Activated CD4-positive, alpha-beta T cell treated with anti-CD3 and anti-CD28 coated beads for 36 hours (primary cell): Measurements from ENCODE around the gene SLC49A3. TPM values are rescaled to one million over a fixed set of nuclear protein-coding genes. Genes with fewer than 3 reads are reported as not detected.
"Not testable (repeated sequence)": the region's sequence is repeated elsewhere in the genome, so short reads cannot be mapped to it uniquely, and the experiment has no call there.

Experiments
- ATAC-seq: fragments of 200-7000 bp; cut with Tn5 transposase; one replicate; pipeline ENCODE4 v1.10.0; 2021; ENCODE audit warnings: mild to moderate bottlenecking, moderate library complexity
- CTCF ChIA-PET: fragments of 350-600 bp; sonication (Branson Sonifier 250); formaldehyde crosslinking; loops from one replicate; lab custom pipeline; 2021; ENCODE audit warnings: antibody characterized with exemption; lab: Charles Lee
- POLR2A ChIA-PET: fragments of 350-600 bp; sonication (Branson Sonifier 250); formaldehyde crosslinking; loops from one replicate; lab custom pipeline; 2021; ENCODE audit warnings: antibody characterized with exemption, inconsistent platforms; lab: Charles Lee
- DNase-seq: peaks from one replicate; pipeline ENCODE4 v3.0.0-alpha.2; 2020
- H3K27ac Mint-ChIP-seq: one replicate; pipeline ENCODE4 v1.8.0; 2021; ENCODE audit warnings: mixed read lengths
- H3K27me3 Mint-ChIP-seq: one replicate; pipeline ENCODE4 v1.8.0; 2021; ENCODE audit warnings: mixed read lengths
- H3K36me3 Mint-ChIP-seq: one replicate; pipeline ENCODE4 v1.8.0; 2021; ENCODE audit warnings: low read depth, mixed read lengths
- H3K4me1 Mint-ChIP-seq: one replicate; pipeline ENCODE4 v1.8.0; 2021; ENCODE audit warnings: mixed read lengths
- H3K4me3 Mint-ChIP-seq: one replicate; pipeline ENCODE4 v1.8.0; 2021; ENCODE audit warnings: mild to moderate bottlenecking, moderate library complexity, mixed read lengths
- H3K9me3 Mint-ChIP-seq: one replicate; pipeline ENCODE4 v1.8.0; 2021; ENCODE audit warnings: low read depth, mixed read lengths
- intact Hi-C, 2 experiments: fragments of 100-400 bp; cut with DNase I in 1 of 2; cut with micrococcal nuclease in 1 of 2; formaldehyde crosslinking; loops; one replicate each; pipeline versions ENCODE4 v1.14.2 to v1.15.1; 2022 to 2024; cut with DNase I, micrococcal nuclease
- total RNA-seq, 2 experiments: library from RNA; stranded (reverse); gene quantifications; one replicate each; pipeline ENCODE4 v1.2.3, GENCODE V29; 2021

The SLC49A3 gene
- total RNA-seq, 2 experiments from 2014 or later = 0.09 to 0.39 TPM

DNA sequence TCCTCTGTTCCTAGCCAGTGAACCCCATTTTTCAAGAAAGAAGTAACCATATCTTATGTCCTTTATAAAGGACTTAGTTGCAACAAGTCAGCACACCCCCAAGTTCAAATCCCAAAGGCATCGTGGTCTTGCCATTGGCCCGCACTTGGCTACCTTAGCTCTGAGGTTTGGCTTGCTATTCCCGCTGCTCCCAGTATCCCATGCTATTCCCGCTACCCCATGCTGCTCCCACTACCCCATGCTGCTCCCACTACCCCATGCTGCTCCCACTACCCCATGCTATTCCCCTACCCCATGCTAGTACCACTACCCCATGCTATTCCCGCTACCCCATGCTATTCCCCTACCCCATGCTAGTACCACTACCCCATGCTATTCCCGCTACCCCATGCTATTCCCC, 20.7 kb downstream of the SLC49A3 start:
- POLR2A ChIA-PET, H3K27me3 Mint-ChIP-seq, H3K9me3 Mint-ChIP-seq, ATAC-seq, DNase-seq, CTCF ChIA-PET, intact Hi-C loops, H3K27ac Mint-ChIP-seq, H3K4me3 Mint-ChIP-seq: not testable (repeated sequence)
- Mint-ChIP-seq H3K36me3 (peaks cover 19% of the 10 kb centered on the region), H3K4me1 (peaks cover 17% of the 10 kb centered on the region)

DNA sequence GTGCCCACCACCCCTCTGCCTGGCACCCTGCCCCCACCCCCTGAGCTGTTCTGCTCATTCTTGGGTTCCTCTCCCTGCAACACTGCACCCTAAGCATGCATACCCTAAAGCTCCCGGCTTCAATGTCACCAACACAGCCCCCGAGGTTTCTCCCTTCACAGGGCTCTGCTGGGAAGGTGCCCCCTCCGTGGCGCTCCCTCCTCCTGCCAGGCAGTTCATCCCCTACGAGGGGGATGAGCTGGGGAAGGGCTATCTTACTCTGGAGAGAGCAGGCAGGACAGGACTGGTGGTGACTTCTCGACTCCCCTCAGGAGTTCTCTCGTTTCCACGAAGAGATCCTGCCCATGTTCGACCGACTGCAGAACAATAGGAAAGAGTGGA, 21.4 kb downstream of the SLC49A3 start:
- Mint-ChIP-seq H3K9me3 (no peaks in the 10 kb centered on the region), H3K4me1 (peaks cover 17% of the 10 kb centered on the region), H3K4me3 (no peak overlapping the region), H3K27me3 (no peaks in the 10 kb centered on the region), H3K36me3 (peaks cover 16% of the 10 kb centered on the region), H3K27ac (no peak overlapping the region)
- intact Hi-C loops = no loop called here
- CTCF ChIA-PET = no interaction called here
- DNase-seq = no peak
- no peak for ATAC-seq
- POLR2A ChIA-PET = interaction anchor here (1.2 kb wide), 1 partner anchor 14 kb away, joined by 3 read pairs; no protein-coding TSS in a partner anchor

DNA sequence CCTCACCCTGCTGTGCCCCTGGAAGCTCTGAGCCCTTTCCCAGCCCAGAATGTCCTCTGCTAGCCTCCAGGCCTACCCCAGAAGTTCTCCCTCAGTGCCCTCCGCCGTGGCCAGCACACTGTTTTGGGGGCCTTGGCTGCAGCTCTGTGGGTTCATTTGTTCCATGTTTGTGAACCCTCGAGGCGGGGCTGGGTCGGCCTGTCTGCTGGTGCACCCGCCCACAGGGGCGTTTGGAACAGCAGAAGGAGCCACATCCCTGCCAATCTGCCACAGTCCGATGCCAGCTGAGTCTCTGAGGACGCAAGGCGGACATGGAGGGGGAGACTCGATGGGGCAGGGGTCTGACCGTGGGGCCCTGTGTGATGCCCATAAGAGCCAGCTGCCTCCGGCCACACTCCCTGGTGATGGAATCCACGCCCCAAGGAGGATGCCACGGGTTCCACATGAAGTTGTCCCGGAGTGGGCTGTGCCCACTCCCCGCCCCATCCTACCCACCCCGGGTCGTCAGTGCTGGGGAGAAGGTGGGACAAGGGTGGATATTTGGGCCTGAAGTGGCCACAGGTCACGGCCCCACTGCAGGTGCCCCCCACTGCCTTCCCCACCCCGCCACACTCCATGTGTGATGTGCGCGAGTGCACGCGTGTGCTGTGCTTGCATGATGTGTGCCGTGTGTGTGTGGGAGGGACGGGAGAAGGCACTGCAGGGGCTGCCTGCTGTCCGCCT, 22.0 kb downstream of the SLC49A3 start:
- CTCF ChIA-PET = no interaction called here
- DNase-seq = no peak
- Mint-ChIP-seq H3K9me3 (no peaks in the 10 kb centered on the region), H3K4me1 (peaks cover 14% of the 10 kb centered on the region), H3K36me3 (peaks cover 13% of the 10 kb centered on the region), H3K4me3 (no peak overlapping the region), H3K27me3 (no peaks in the 10 kb centered on the region), H3K27ac (no peak overlapping the region)
- POLR2A ChIA-PET = interaction anchor here (1.2 kb wide), 1 partner anchor 14 kb away, joined by 3 read pairs; no protein-coding TSS in a partner anchor
- ATAC-seq = no peak
- intact Hi-C loops = no loop called here

DNA sequence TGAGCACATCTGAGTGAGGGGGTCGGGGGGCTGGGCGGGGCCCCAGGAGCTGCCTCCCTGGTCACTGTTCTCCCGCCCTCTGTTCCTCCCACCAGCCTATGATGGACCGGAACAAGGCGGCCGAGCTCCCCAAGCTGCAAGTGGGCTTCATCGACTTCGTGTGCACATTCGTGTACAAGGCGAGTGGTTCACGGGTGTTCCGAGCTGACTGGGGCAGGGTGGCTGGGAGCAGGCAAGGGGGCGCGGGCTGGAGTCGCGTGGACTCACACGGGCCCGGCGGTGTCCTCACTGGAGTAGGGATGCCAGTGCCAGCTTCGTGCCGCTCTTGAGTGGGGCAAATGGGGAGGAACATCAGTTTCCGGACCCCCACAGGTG, 22.5 kb downstream of the SLC49A3 start:
- DNase-seq (no peak), ATAC-seq (no peak)
- H3K36me3 Mint-ChIP-seq = peaks cover 10% of the 10 kb centered on the region
- peaks cover 14% of the 10 kb centered on the region for H3K4me1 Mint-ChIP-seq
- no peak overlapping the region for H3K4me3 Mint-ChIP-seq
- H3K27ac Mint-ChIP-seq = no peak overlapping the region
- H3K27me3 Mint-ChIP-seq = no peaks in the 10 kb centered on the region
- no peaks in the 10 kb centered on the region for H3K9me3 Mint-ChIP-seq
- ChIA-PET POLR2A (interaction anchor here (1.2 kb wide), 1 partner anchor 13 kb away, joined by 3 read pairs; no protein-coding TSS in a partner anchor), CTCF (no interaction called here)
- intact Hi-C loops = no loop called here

DNA sequence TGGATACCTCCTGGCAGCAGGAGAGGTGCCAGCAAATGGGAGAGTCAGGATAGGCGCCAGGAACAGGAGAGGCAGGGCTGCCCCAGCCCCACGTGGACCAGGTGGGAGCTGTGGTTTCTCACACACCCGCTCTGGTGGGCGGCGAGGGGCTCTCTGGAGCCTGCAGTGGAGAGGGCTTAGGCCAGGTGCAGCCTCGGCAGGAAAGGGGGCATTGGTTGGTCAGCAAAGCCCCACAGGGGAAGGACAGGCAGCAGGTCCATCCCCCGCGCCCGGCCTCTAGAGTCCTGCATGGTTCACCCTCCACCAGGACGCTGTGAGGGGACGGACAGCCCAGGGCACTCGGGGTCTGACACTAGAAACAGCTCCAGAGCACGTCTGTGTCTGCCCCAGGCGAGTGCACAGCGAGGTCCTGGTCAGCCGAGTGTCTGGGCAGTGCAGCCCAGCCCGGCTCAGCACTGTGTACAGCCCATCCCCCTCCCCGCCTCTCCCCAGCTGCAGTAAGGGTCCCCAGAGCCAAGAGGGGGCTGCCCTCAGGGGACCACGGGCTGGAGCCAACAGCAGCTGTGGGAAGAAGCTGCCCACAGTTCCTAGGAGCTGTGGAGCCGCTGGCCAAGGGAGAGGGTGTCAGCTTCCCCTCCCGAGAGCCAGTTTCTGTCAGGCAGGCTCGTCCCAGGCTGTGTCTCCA, 23.1 kb downstream of the SLC49A3 start:
- ChIA-PET POLR2A (no interaction called here), CTCF (no interaction called here)
- no peak overlapping the region for H3K4me3 Mint-ChIP-seq
- peaks cover 14% of the 10 kb centered on the region for H3K4me1 Mint-ChIP-seq
- H3K27ac Mint-ChIP-seq = no peak overlapping the region
- no peaks in the 10 kb centered on the region for H3K9me3 Mint-ChIP-seq
- ATAC-seq (no peak), DNase-seq (no peak)
- no peaks in the 10 kb centered on the region for H3K27me3 Mint-ChIP-seq
- intact Hi-C loops = no loop called here
- peaks cover 7% of the 10 kb centered on the region for H3K36me3 Mint-ChIP-seq

DNA sequence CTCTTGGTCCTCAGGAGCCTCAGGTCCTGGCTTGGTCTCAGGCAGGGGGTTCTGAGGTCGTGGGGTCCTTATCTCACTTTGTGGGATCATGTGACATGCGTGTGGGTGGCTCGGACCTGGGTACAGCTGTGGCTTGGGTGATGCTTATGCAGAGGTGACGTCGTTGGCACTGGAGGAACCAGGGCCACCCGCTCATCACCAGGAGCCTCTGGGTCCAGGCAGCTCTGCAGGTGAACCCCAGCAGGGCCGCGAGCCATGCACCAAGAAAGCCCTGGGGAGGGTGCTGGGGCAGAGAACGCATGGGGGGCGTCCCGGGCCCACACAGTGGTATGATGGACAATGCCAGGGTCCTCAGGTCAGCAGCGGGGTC, 23.6 kb downstream of the SLC49A3 start:
- POLR2A ChIA-PET = no interaction called here
- Mint-ChIP-seq H3K36me3 (peaks cover 3% of the 10 kb centered on the region), H3K27me3 (no peaks in the 10 kb centered on the region), H3K9me3 (no peaks in the 10 kb centered on the region), H3K4me1 (peaks cover 14% of the 10 kb centered on the region), H3K27ac (no peak overlapping the region), H3K4me3 (peak overlapping the region; percentile 80)
- intact Hi-C loops = no loop called here
- CTCF ChIA-PET = interaction anchor here (0.5 kb wide), 1 partner anchor 103 kb away, joined by 4 read pairs; no protein-coding TSS in a partner anchor
- ATAC-seq (no peak), DNase-seq (no peak)

DNA sequence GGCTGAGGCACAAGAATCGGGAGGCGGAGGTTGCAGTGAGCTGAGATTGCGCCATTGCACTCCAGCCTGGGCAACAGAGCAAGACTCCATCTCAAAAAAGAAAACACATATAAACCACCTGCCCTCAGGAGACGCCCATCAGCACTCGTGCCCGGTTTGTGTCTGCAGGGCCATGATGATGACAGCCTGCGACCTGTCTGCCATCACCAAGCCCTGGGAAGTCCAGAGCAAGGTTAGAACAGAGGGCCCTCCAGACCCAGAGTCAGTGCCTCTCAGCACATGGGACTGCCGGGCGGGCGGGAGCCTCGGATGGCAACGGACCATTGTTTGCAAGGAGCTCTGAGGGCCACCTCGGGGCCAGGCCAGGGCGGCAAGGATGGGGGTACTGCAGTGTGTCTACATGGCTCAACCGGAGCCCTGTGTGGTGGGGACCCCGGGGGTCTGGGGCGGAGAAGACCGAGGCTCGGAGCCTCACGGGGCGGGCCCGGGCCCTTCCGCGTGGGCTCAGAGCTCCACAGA, 24.2 kb downstream of the SLC49A3 start:
- Mint-ChIP-seq H3K27ac (peak overlapping the region; percentile 19), H3K9me3 (no peaks in the 10 kb centered on the region), H3K36me3 (peaks cover 7% of the 10 kb centered on the region), H3K27me3 (no peaks in the 10 kb centered on the region), H3K4me3 (peak overlapping the region; percentile 80), H3K4me1 (peaks cover 14% of the 10 kb centered on the region)
- no peak for ATAC-seq
- CTCF ChIA-PET = interaction anchor here (0.5 to 0.6 kb wide), 2 partner anchors 104 to 346 kb away, joined by 4 read pairs; no protein-coding TSS in a partner anchor
- POLR2A ChIA-PET = interaction anchor here (2.1 kb wide), 1 partner anchor 9 kb away, joined by 8 read pairs; the partner anchor contains the start of genes ATP5ME and MYL5
- no peak for DNase-seq
- intact Hi-C loops = no loop called here

DNA sequence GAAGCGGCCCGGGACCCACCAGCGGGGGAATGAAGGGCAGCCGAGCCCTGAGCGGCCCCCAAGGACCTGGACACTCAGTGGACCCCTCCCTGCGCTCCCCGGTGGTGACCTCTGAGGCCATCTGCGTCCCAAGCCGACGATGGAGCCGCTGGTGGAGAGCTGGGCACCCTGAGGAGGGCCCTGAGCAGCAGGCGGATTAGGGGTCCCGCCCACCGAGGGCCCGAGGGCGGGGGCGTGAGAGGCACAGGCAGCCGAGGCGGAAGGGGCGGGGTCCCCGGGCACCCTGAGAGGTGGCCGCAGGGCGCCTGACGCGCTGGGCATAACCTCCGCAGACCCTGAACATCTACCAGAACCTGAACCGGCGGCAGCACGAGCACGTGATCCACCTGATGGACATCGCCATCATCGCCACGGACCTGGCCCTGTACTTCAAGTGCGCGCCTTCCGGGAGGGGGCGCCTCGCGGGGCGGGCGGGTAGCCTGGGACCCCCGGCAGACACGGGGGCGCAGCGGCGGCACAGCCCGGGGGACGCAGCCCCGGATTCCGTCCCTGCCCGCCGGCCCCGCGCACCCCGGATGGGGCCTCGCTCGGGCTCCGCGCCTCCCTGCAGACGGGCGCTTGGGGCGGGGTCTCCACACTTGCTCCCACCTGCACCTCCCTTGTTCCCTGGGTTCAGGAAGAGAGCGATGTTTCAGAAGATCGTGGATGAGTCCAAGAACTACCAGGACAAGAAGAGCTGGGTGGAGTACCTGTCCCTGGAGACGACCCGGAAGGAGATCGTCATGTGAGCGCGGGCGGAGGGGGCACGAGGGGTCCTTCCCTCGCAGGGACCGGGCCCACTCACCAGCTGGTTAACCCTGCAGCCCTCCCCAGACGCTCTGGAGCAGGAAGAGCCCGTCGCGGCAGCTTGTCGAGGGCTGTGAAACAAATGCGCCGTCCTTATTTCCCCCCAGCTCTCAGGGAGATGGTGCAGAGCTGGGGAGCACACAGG, 25.2 kb downstream of the SLC49A3 start:
- DNase-seq = peak; percentile 85
- H3K9me3 Mint-ChIP-seq = no peaks in the 10 kb centered on the region

DNA sequence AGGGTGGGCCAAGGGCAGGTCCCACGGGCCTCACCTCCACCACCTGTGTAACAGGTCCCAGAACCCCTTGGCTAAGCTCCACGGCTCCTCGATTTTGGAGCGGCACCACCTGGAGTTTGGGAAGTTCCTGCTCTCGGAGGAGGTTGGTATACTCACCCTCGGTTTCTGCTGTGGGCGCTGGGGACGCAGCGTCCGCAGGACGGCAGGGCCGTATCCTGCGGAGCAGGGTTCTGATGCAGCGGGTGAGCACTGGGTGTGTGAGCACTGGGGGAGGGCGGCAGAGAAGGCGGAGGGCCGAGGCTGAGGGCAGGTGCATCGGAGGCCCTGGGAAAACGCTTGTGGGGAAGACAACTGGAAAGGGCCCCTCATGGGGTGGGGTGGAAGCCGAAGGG, 25.9 kb downstream of the SLC49A3 start:
- Mint-ChIP-seq H3K4me3 (peak overlapping the region; percentile 80), H3K9me3 (no peaks in the 10 kb centered on the region), H3K27ac (peak overlapping the region; percentile 74), H3K4me1 (peaks cover 14% of the 10 kb centered on the region), H3K36me3 (peaks cover 8% of the 10 kb centered on the region), H3K27me3 (no peaks in the 10 kb centered on the region)
- CTCF ChIA-PET = no interaction called here
- peak; percentile 13 for ATAC-seq
- intact Hi-C loops = loop anchor here in 1 of 2 experiments (1.0 kb wide), 2 partner anchors 11 to 42 kb away; partner anchors contain the start of genes ATP5ME, MYL5 and PCGF3
- no peak for DNase-seq
- POLR2A ChIA-PET = interaction anchor here (2.1 kb wide), 1 partner anchor 11 kb away, joined by 8 read pairs; the partner anchor contains the start of genes ATP5ME and MYL5

More for the DNA sequence above, 25.2 kb downstream of the SLC49A3 start:
- Mint-ChIP-seq H3K4me3 (peak overlapping the region; percentile 80), H3K27me3 (no peaks in the 10 kb centered on the region), H3K4me1 (peaks cover 14% of the 10 kb centered on the region), H3K36me3 (peaks cover 8% of the 10 kb centered on the region), H3K27ac (peak overlapping the region; percentile 84)
- POLR2A ChIA-PET = interaction anchor here (0.6 to 2.1 kb wide), 2 partner anchors 10 to 45 kb away, joined by 3 to 8 read pairs; partner anchors contain the start of genes ATP5ME and MYL5
- intact Hi-C loops = loop anchor here in 1 of 2 experiments (1.0 kb wide), 2 partner anchors 11 to 42 kb away; partner anchors contain the start of genes ATP5ME, MYL5 and PCGF3
- CTCF ChIA-PET = interaction anchor here (0.6 to 0.8 kb wide), 2 partner anchors 150 to 345 kb away, joined by 3 to 4 read pairs; no protein-coding TSS in a partner anchor
- ATAC-seq = peak; percentile 70

DNA sequence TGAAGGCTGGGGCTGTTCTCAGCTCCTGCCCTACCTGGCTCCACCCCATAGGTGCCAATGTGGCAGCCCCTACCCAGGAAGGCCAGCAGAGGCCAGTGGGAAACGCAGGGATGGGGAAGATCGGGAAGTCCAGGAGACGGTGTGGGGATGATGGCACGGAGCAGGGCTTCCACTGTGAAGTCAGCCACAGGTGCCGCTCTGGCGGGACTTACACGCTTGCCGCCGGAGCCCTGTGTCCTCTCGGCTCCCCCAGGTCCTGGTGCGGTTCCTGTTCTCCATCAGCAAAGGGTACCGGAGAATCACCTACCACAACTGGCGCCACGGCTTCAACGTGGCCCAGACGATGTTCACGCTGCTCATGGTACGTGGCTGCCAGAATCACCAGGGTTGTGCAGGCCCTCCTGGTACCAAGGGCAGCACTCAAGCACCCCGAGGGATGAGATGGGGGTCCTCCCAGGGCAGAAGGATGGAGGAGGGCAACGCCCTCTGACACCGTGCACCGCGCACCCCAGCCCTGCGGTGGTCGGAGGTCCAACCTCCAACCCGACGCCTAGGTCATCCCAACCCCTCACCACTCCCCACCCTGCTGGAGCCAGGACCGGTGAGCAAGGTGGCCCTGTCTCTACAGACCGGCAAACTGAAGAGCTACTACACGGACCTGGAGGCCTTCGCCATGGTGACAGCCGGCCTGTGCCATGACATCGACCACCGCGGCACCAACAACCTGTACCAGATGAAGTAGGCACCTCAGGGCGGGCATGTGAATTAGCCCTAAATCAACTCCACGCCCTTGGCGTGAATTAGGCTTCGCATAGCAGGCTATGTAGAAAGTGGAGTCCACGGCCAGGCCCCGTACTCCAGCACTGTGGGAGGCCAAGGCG, 26.8 kb downstream of the SLC49A3 start:
- ChIA-PET CTCF (no interaction called here), POLR2A (no interaction called here)
- Mint-ChIP-seq H3K9me3 (no peaks in the 10 kb centered on the region), H3K27ac (no peak overlapping the region), H3K4me1 (peaks cover 14% of the 10 kb centered on the region), H3K36me3 (peaks cover 8% of the 10 kb centered on the region), H3K27me3 (no peaks in the 10 kb centered on the region), H3K4me3 (peak overlapping the region; percentile 80)
- no peak for ATAC-seq
- DNase-seq = no peak
- intact Hi-C loops = no loop called here
